Activated CD4-positive, alpha-beta T cell treated with anti-CD3 and anti-CD28 coated beads, Interleukin-2, amount 10 ng/mL, durations not matched to agents 7 days and 5 days (primary cell): Measurements from ENCODE around the gene MROH2A. TPM values are rescaled to one million over a fixed set of nuclear protein-coding genes. Genes with fewer than 3 reads are reported as not detected.

Experiments used
- CTCF ChIA-PET: fragments of 350-600 bp; sonication (Branson Sonifier 250); formaldehyde crosslinking; loops from one replicate; lab custom pipeline; 2021; ENCODE audit warnings: antibody characterized with exemption; lab: Charles Lee
- POLR2A ChIA-PET: fragments of 350-600 bp; sonication (Branson Sonifier 250); formaldehyde crosslinking; loops from one replicate; lab custom pipeline; 2021; ENCODE audit warnings: antibody characterized with exemption; lab: Charles Lee
- DNase-seq: peaks from one replicate; pipeline ENCODE4 v3.0.0-alpha.2; 2020
- H3K27ac Mint-ChIP-seq: one replicate; pipeline ENCODE4 v1.8.0; 2021; ENCODE audit warnings: mild to moderate bottlenecking, moderate library complexity, mixed read lengths
- H3K27me3 Mint-ChIP-seq: one replicate; pipeline ENCODE4 v1.8.0; 2021; ENCODE audit warnings: mixed read lengths
- H3K36me3 Mint-ChIP-seq: one replicate; pipeline ENCODE4 v1.8.0; 2021; ENCODE audit warnings: low read depth, mixed read lengths
- H3K4me1 Mint-ChIP-seq: one replicate; pipeline ENCODE4 v1.8.0; 2021; ENCODE audit warnings: mixed read lengths
- H3K4me3 Mint-ChIP-seq: one replicate; pipeline ENCODE4 v1.8.0; 2021; ENCODE audit warnings: mild to moderate bottlenecking, moderate library complexity, mixed read lengths
- H3K9me3 Mint-ChIP-seq: one replicate; pipeline ENCODE4 v1.8.0; 2021; ENCODE audit warnings: mixed read lengths
- total RNA-seq, 2 experiments: library from RNA; stranded (reverse); gene quantifications; one replicate each; pipeline ENCODE4 v1.2.3, GENCODE V29; 2021

The MROH2A gene
- total RNA-seq, 2 experiments from 2014 or later, result not detected

- DNase-seq, result no peak
- H3K27ac Mint-ChIP-seq, result no peak overlapping the region
- no peak overlapping the region for H3K4me3 Mint-ChIP-seq
- H3K9me3 Mint-ChIP-seq, result peaks cover 16% of the 10 kb centered on the region
- no peaks in the 10 kb centered on the region for H3K4me1 Mint-ChIP-seq
- ChIA-PET POLR2A (no interaction called here), CTCF (no interaction called here)
- H3K27me3 Mint-ChIP-seq, result peaks cover 42% of the 10 kb centered on the region
- peaks cover 2% of the 10 kb centered on the region for H3K36me3 Mint-ChIP-seq
Measured at GRCh38 chr2:233882353-233882752, 104.2 kb downstream of the MROH2A start.

Other genes with a start within 250 kb of the MROH2A start
- 1 to 10 TPM; 5.5 to 6.0 TPM for gene USP40, start 211.5 kb upstream of the MROH2A start, total RNA-seq
- gene UGT1A8, start 160.7 kb upstream of the MROH2A start, total RNA-seq, result not detected
- gene UGT1A10, start 141.9 kb upstream of the MROH2A start, total RNA-seq, result not detected
- gene UGT1A9, start 106.4 kb upstream of the MROH2A start, total RNA-seq, result not detected
- gene UGT1A7, start 96.4 kb upstream of the MROH2A start, total RNA-seq, result not detected
- gene UGT1A6, start 85.4 kb upstream of the MROH2A start, total RNA-seq, result not detected
- not detected for gene UGT1A5, start 65.4 kb upstream of the MROH2A start, total RNA-seq
- not detected for gene UGT1A4, start 59.6 kb upstream of the MROH2A start, total RNA-seq
- not detected for gene UGT1A3, start 49.3 kb upstream of the MROH2A start, total RNA-seq
- gene UGT1A1, start 18.1 kb upstream of the MROH2A start, total RNA-seq, result not detected
- 100 to 1,000 TPM; 139 to 141 TPM for gene HJURP, start 76.2 kb downstream of the MROH2A start, total RNA-seq
- gene TRPM8, start 139.0 kb downstream of the MROH2A start, total RNA-seq, result not detected